Measurements from ENCODE around the gene NNT. TPM values are rescaled to one million over a fixed set of nuclear protein-coding genes. Genes with fewer than 3 reads are reported as not detected.

The NNT gene
- total and polyA plus RNA-seq, 2 of the 8 experiments (the other 6 are each of a cell fraction or from before 2014, with no cell fraction given), result 11.0 to 22.2 TPM

GRCh38 chr5:43604699-43605098 is 1.7 kb downstream of the NNT start (continued):
- no peak for TF ChIP-seq RBBP5 (IDR thresholded peaks at IDR 0.05; ENCODE audit: borderline replicate concordance, low read depth, low read length)
